H1 (cell line): ENCODE results near the gene DICER1. TPM values are rescaled to one million over a fixed set of nuclear protein-coding genes. Genes with fewer than 3 reads are reported as not detected.

Experiments
- CTCF ChIA-PET: fragments of 300-600 bp; sonication (Branson Sonifier 250); formaldehyde crosslinking; loops from one replicate; lab custom pipeline; 2021; ENCODE audit not compliant: partially characterized antibody; lab: Charles Lee
- POLR2A ChIA-PET: fragments of 300-600 bp; sonication (Branson Sonifier 250); formaldehyde crosslinking; loops from one replicate; lab custom pipeline; 2021; ENCODE audit warnings: inconsistent platforms; ENCODE audit not compliant: partially characterized antibody; lab: Charles Lee
- DNase-seq, 2 experiments: peaks; one replicate each; pipeline versions ENCODE4 v3.0.0 to v3.0.0-alpha.2; 2010 to 2022; ENCODE audit warnings: low spot score in 2 of 2, low read depth in 1 of 2, mixed read lengths in 1 of 2
- FAIRE-seq: peaks from 2 replicates; lab custom pipeline; 2011; peaks lifted over from hg19 to GRCh38; lab: Jason Lieb, UNC
- H2AFZ ChIP-seq: 2 replicates; pipeline ENCODE4 v1.8.1; 2012; ENCODE audit warnings: low read length, inconsistent platforms
- H2AK5ac ChIP-seq: 2 replicates; pipeline ENCODE4 v1.6.1; 2013; ENCODE audit warnings: low read depth, low read length
- H2BK120ac ChIP-seq: replicated peaks from 2 replicates; pipeline ENCODE3; 2013; ENCODE audit warnings: low read depth, low read length, inconsistent platforms
- H2BK12ac ChIP-seq: 2 replicates; pipeline ENCODE4 v1.6.1; 2013; ENCODE audit warnings: low read depth, low read length
- H2BK15ac ChIP-seq: 2 replicates; pipeline ENCODE4 v1.6.1; 2013; ENCODE audit warnings: low read length
- H2BK20ac ChIP-seq: 2 replicates; pipeline ENCODE4 v1.6.1; 2013; ENCODE audit warnings: low read length
- H2BK5ac ChIP-seq: 2 replicates; pipeline ENCODE4 v1.6.1; 2013; ENCODE audit warnings: low read depth, low read length
- H3K14ac ChIP-seq: 2 replicates; pipeline ENCODE4 v1.6.1; 2013; ENCODE audit warnings: inconsistent platforms; ENCODE audit not compliant: insufficient read length
- H3K18ac ChIP-seq: 2 replicates; pipeline ENCODE4 v1.6.1; 2013; ENCODE audit warnings: low read length; ENCODE audit errors: extremely low read depth
- H3K23ac ChIP-seq: 2 replicates; pipeline ENCODE4 v1.6.1; 2013; ENCODE audit warnings: inconsistent platforms; ENCODE audit not compliant: insufficient read length
- H3K23me2 ChIP-seq: 2 replicates; pipeline ENCODE4 v1.6.1; 2013; ENCODE audit warnings: low read depth, low read length
- H3K27ac ChIP-seq: 2 replicates; pipeline ENCODE4 v1.6.1; 2011; ENCODE audit warnings: low read depth, low read length, inconsistent platforms
- H3K27me3 ChIP-seq, 4 experiments: replicated peaks in 1 of 4; 1 replicate in 1 of 4; 2 replicates in 3 of 4; pipeline versions ENCODE4 v1.6.1 to v1.8.1; 2011 to 2013; ENCODE audit warnings: low read length in 3 of 4, mild to moderate bottlenecking in 3 of 4, inconsistent platforms in 2 of 4, mixed read lengths in 2 of 4, moderate library complexity in 1 of 4; ENCODE audit not compliant: control insufficient read depth in 3 of 4, insufficient read depth in 3 of 4; ENCODE audit errors: extremely low read depth in 1 of 4
- H3K36me3 ChIP-seq, 4 experiments: 2 replicates each; pipeline versions ENCODE4 v1.6.1 to v1.8.1; 2011 to 2013; ENCODE audit warnings: mild to moderate bottlenecking in 4 of 4, low read length in 3 of 4, moderate library complexity in 2 of 4, control low read depth in 1 of 4, inconsistent platforms in 1 of 4; ENCODE audit not compliant: insufficient read depth in 4 of 4, control insufficient read depth in 2 of 4
- H3K4ac ChIP-seq: replicated peaks from 2 replicates; pipeline ENCODE3; 2013; ENCODE audit warnings: low read length, low read depth, mixed read lengths, inconsistent platforms; ENCODE audit not compliant: insufficient read length
- H3K4me1 ChIP-seq, 4 experiments: replicated peaks in 1 of 4; 1 replicate in 1 of 4; 2 replicates in 3 of 4; pipeline versions ENCODE4 v1.6.1 to v1.8.1; 2011 to 2013; ENCODE audit warnings: low read length in 3 of 4, inconsistent platforms in 2 of 4, mixed read lengths in 1 of 4; ENCODE audit not compliant: insufficient read depth in 4 of 4, control insufficient read depth in 3 of 4
- H3K4me2 ChIP-seq, 2 experiments: 2 replicates each; pipeline versions ENCODE4 v1.6.1 to v1.8.1; 2011 to 2013; ENCODE audit warnings: low read depth in 2 of 2, low read length in 2 of 2, control low read depth in 1 of 2, inconsistent platforms in 1 of 2, mild to moderate bottlenecking in 1 of 2; ENCODE audit not compliant: insufficient read depth in 1 of 2
- H3K4me3 ChIP-seq, 4 experiments: fragments of 200-600, 300-600 bp in 1 of 4; sonication (generic), shearing (Covaris generic), sonication (Bioruptor Twin) in 1 of 4; 2 replicates each; pipeline versions ENCODE4 v1.5.1 to v1.8.1; 2011 to 2016; ENCODE audit warnings: low read length in 4 of 4, low read depth in 3 of 4, control low read depth in 2 of 4, inconsistent platforms in 2 of 4, mild to moderate bottlenecking in 2 of 4, mixed read lengths in 1 of 4, moderate library complexity in 1 of 4; ENCODE audit not compliant: insufficient read depth in 2 of 4; ENCODE audit errors: extremely low read depth in 1 of 4
- H3K56ac ChIP-seq: replicated peaks from 2 replicates; pipeline ENCODE3; 2013; ENCODE audit warnings: low read depth, mild to moderate bottlenecking, mixed read lengths, low read length, inconsistent platforms; ENCODE audit not compliant: insufficient read length
- H3K79me1 ChIP-seq: 2 replicates; pipeline ENCODE4 v1.6.1; 2013; ENCODE audit warnings: low read depth, low read length, control low read depth
- H3K79me2 ChIP-seq, 2 experiments: 2 replicates each; pipeline versions ENCODE4 v1.6.1 to v1.8.1; 2012 to 2013; ENCODE audit warnings: low read length in 2 of 2, mild to moderate bottlenecking in 2 of 2, inconsistent platforms in 1 of 2; ENCODE audit not compliant: insufficient read depth in 2 of 2, control insufficient read depth in 1 of 2
- H3K9ac ChIP-seq, 4 experiments: replicated peaks in 1 of 4; 1 replicate in 1 of 4; 2 replicates in 3 of 4; pipeline versions ENCODE4 v1.6.1 to v1.8.1; 2011 to 2013; ENCODE audit warnings: low read depth in 3 of 4, low read length in 3 of 4, control low read depth in 2 of 4, mild to moderate bottlenecking in 2 of 4, moderate library complexity in 2 of 4, inconsistent platforms in 1 of 4; ENCODE audit errors: extremely low read depth in 1 of 4
- H3K9me3 ChIP-seq, 2 experiments: 2 replicates each; pipeline versions ENCODE4 v1.6.1 to v1.8.1; 2012 to 2013; ENCODE audit warnings: mild to moderate bottlenecking in 2 of 2, moderate library complexity in 2 of 2, control low read depth in 1 of 2, inconsistent platforms in 1 of 2, low read depth in 1 of 2, low read length in 1 of 2, mixed read lengths in 1 of 2; ENCODE audit not compliant: insufficient read depth in 2 of 2
- H4K20me1 ChIP-seq, 2 experiments: replicated peaks in 1 of 2; 2 replicates each; pipeline versions ENCODE3 to v1.8.1; 2011 to 2013; ENCODE audit warnings: inconsistent platforms in 2 of 2, low read length in 2 of 2, mild to moderate bottlenecking in 1 of 2; ENCODE audit not compliant: insufficient read depth in 2 of 2, control insufficient read depth in 1 of 2
- H4K5ac ChIP-seq: 2 replicates; pipeline ENCODE4 v1.6.1; 2013; ENCODE audit warnings: low read length, low read depth, mixed read lengths, inconsistent platforms; ENCODE audit not compliant: insufficient read length
- H4K8ac ChIP-seq: 2 replicates; pipeline ENCODE4 v1.8.0; 2013; ENCODE audit warnings: mild to moderate bottlenecking, moderate library complexity, low read length, inconsistent platforms; ENCODE audit not compliant: insufficient read depth; ENCODE audit errors: extremely low read depth
- H4K91ac ChIP-seq: replicated peaks from 2 replicates; pipeline ENCODE3; 2013; ENCODE audit warnings: low read length, mixed read lengths, inconsistent platforms; ENCODE audit not compliant: insufficient read length
- ASH2L ChIP-seq: fragments of 200-600, 300-600 bp; sonication (generic); IDR thresholded peaks from one replicate; pipeline ENCODE4 v1.7.1; 2017; ENCODE audit warnings: low read length
- BACH1 ChIP-seq: IDR thresholded peaks from 2 replicates; pipeline ENCODE4 v1.6.1; 2012; ENCODE audit warnings: low read length, improper control_type of control experiment
- EGR1 ChIP-seq: IDR thresholded peaks from 2 replicates; pipeline ENCODE4 v1.6.1; 2011; ENCODE audit warnings: low read depth, low read length, borderline replicate concordance
- EP300 ChIP-seq, 2 experiments: IDR thresholded peaks; 1 replicate in 1 of 2; 2 replicates in 1 of 2; pipeline ENCODE4 v1.6.1; 2011 to 2012; ENCODE audit warnings: low read depth in 2 of 2, low read length in 2 of 2, mild to moderate bottlenecking in 2 of 2, borderline replicate concordance in 1 of 2, inconsistent platforms in 1 of 2, moderate library complexity in 1 of 2
- EZH2 ChIP-seq: fragments of 200-600 bp; sonication (generic); IDR thresholded peaks from 2 replicates; pipeline ENCODE4 v1.7.1; 2012; ENCODE audit warnings: low read depth, mild to moderate bottlenecking, moderate library complexity, low read length, inconsistent platforms; ENCODE audit not compliant: severe bottlenecking
- FOSL1 ChIP-seq: IDR thresholded peaks from 2 replicates; pipeline ENCODE4 v1.6.1; 2011; ENCODE audit warnings: mild to moderate bottlenecking, low read depth, low read length, moderate library complexity; ENCODE audit not compliant: insufficient read depth
- GABPA ChIP-seq: IDR thresholded peaks from 2 replicates; pipeline ENCODE4 v1.6.1; 2011; ENCODE audit warnings: mild to moderate bottlenecking, low read length, moderate library complexity, borderline replicate concordance; ENCODE audit not compliant: insufficient read depth
- PHF8 ChIP-seq: fragments of 200-600 bp; sonication (generic); conservative IDR thresholded peaks from 2 replicates; pipeline ENCODE4 v1.7.1; 2012; ENCODE audit warnings: low read depth, mild to moderate bottlenecking, inconsistent platforms, low read length, moderate library complexity
- RFX5 ChIP-seq: IDR thresholded peaks from 2 replicates; pipeline ENCODE4 v1.6.1; 2011; ENCODE audit warnings: low read depth, low read length, improper control_type of control experiment, borderline replicate concordance
- RNF2 ChIP-seq: fragments of 200-900, 300-1000 bp; sonication (generic); IDR thresholded peaks from 2 replicates; pipeline ENCODE4 v1.7.1; 2016; ENCODE audit warnings: borderline replicate concordance, low read depth, mild to moderate bottlenecking, antibody characterized with exemption, low read length; ENCODE audit not compliant: poor library complexity, severe bottlenecking; ENCODE audit errors: missing control alignments
- SP4 ChIP-seq: IDR thresholded peaks from 2 replicates; pipeline ENCODE4 v1.6.1; 2012; ENCODE audit warnings: low read length, inconsistent platforms
- TBP ChIP-seq: IDR thresholded peaks from 2 replicates; pipeline ENCODE4 v1.6.1; 2011; ENCODE audit warnings: low read depth, low read length, improper control_type of control experiment
- WGBS, 2 experiments: shearing (Covaris generic) in 1 of 2; methylation state at CpG; one replicate each; pipeline versions ENCODE4 v1.1.6 to v1.1.7; 2013 to 2015; ENCODE audit warnings: low lambda C conversion rate in 2 of 2, mixed read lengths in 2 of 2, inconsistent platforms in 1 of 2, low coverage in 1 of 2, missing lambda C conversion rate in 1 of 2; ENCODE audit not compliant: insufficient replicate concordance in 2 of 2, insufficient coverage in 1 of 2, insufficient read length in 1 of 2; ENCODE audit errors: extremely low coverage in 1 of 2, missing lambda C conversion rate in 1 of 2; 5-methylcytosine and 5-hydroxymethylcytosine counted together
- polyA plus RNA-seq, 7 experiments: library from polyadenylated mRNA; depleted of rRNA in 3 of 7; stranded (reverse) in 5 of 7; unstranded in 2 of 7; fragments of >200 nt in 5 of 7; fragments of 200-250 nt in 2 of 7; gene quantifications; 1 replicate in 5 of 7; 2 replicates in 1 of 7; 4 replicates in 1 of 7; pipeline versions ENCODE4 v1.2.1 to v1.2.3, GENCODE V29; 2011 to 2013; ENCODE audit warnings: missing spikeins in 2 of 7, mixed read lengths in 2 of 7
- total RNA-seq: library from RNA; stranded (reverse); fragmentation: NEBNext Ultra II Directional; extraction: Animal tissue kit (Norgen Biotek cat#: 25700); gene quantifications from 2 replicates; pipeline ENCODE4 v1.2.1, GENCODE V29; 2021
- TF ChIP-seq, protein P1 (sequence below): IDR thresholded peaks from 2 replicates; pipeline ENCODE4 v1.6.1; 2012; ENCODE audit warnings: inconsistent platforms

Gene DICER1
- total and polyA plus RNA-seq, 2 of the 8 experiments (the other 6 are each of a cell fraction or from before 2014, with no cell fraction given), result 11.9 to 61.8 TPM

GRCh38 chr14:95190346-95190840 lies 33.1 kb upstream of the DICER1 start:
- Histone ChIP-seq H3K56ac (no peak overlapping the region), H3K27me3 (no peaks in the 10 kb centered on the region), H3K14ac (no peak overlapping the region), H3K79me2 (no peaks in the 10 kb centered on the region), H2BK15ac (no peak overlapping the region), H2BK12ac (no peak overlapping the region), H3K4me1 (no peaks in the 10 kb centered on the region), H3K79me1 (no peaks in the 10 kb centered on the region), H3K4ac (no peak overlapping the region), H3K18ac (no peak overlapping the region), H3K9ac (no peak overlapping the region), H2AK5ac (no peak overlapping the region), H2BK20ac (no peak overlapping the region), H3K23ac (no peak overlapping the region), H4K91ac (no peak overlapping the region), H3K4me3 (no peak overlapping the region), H3K27ac (no peak overlapping the region), H4K5ac (no peak overlapping the region), H4K20me1 (no peaks in the 10 kb centered on the region), H4K8ac (no peak overlapping the region; the same call in 1 of the 2 replicates), H2BK5ac (no peak overlapping the region), H3K9me3 (no peaks in the 10 kb centered on the region), H2BK120ac (no peak overlapping the region), H3K4me2 (no peak overlapping the region), H2AFZ (no peak overlapping the region), H3K36me3 (no peaks in the 10 kb centered on the region), H3K23me2 (no peaks in the 10 kb centered on the region)
- POLR2A ChIA-PET, result no interaction called here
- CTCF ChIA-PET, result interaction anchor here (1.2 kb wide), 1 partner anchor 103 kb away, joined by 3 read pairs; no protein-coding TSS in a partner anchor
- FAIRE-seq, result no peak
- TF ChIP-seq EGR1, result no peak
- no peak for TF ChIP-seq SP4
- TF ChIP-seq BACH1, result no peak
- TF ChIP-seq FOSL1, result no peak
- no peak for TF ChIP-seq GABPA
- TF ChIP-seq PHF8, result no peak
- no peak for TF ChIP-seq RNF2
- TF ChIP-seq ASH2L, result no peak
- no peak for TF ChIP-seq TBP
- TF ChIP-seq, protein P1, sequence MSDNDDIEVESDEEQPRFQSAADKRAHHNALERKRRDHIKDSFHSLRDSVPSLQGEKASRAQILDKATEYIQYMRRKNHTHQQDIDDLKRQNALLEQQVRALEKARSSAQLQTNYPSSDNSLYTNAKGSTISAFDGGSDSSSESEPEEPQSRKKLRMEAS, result no peak
- no peak for TF ChIP-seq EP300 (IDR thresholded peaks at IDR 0.05; ENCODE audit: borderline replicate concordance in 1 of 2, low read depth in 2 of 2, low read length in 2 of 2)
- TF ChIP-seq RFX5, result no peak
- no peak for TF ChIP-seq EZH2
- no peak for DNase-seq
- 72% methylated on average over 3 of the region's 4 CpGs; no CpG with 5 or more reads in 1 of the 2 experiments for WGBS, 2 experiments
